GM23338 (cell line): ENCODE results near the gene AFAP1. TPM values are rescaled to one million over a fixed set of nuclear protein-coding genes. Genes with fewer than 3 reads are reported as not detected.

ENCODE experiments used
- ATAC-seq: fragments of 200-7000 bp; cut with Tn5 transposase; 3 replicates; pipeline ENCODE4 v1.9.1; 2020
- DNase-seq: peaks from one replicate; pipeline ENCODE4 v3.0.0-alpha.2; 2015; ENCODE audit warnings: low spot score
- H2AFZ ChIP-seq: fragments of 200-600 bp; sonication (generic); 2 replicates; pipeline ENCODE4 v1.8.0; 2016; ENCODE audit warnings: antibody characterized with exemption, mild to moderate bottlenecking, moderate library complexity
- H3F3A ChIP-seq: fragments of 200-600 bp; sonication (generic); replicated peaks from 2 replicates; pipeline ENCODE4 v1.8.0; 2017; ENCODE audit warnings: antibody characterized with exemption, mixed run types, low read depth
- H3K27ac ChIP-seq: fragments of 200-600 bp; sonication (generic); 2 replicates; pipeline ENCODE4 v1.6.1; 2016; ENCODE audit warnings: low read depth
- H3K27me3 ChIP-seq: fragments of 200-600 bp; sonication (generic); 2 replicates; pipeline ENCODE4 v1.8.0; 2016; ENCODE audit warnings: mild to moderate bottlenecking, mixed run types, moderate library complexity; ENCODE audit not compliant: insufficient read depth
- H3K36me3 ChIP-seq: fragments of 200-600 bp; sonication (generic); 2 replicates; pipeline ENCODE4 v1.8.0; 2016; ENCODE audit warnings: mild to moderate bottlenecking; ENCODE audit not compliant: insufficient read depth
- H3K4me1 ChIP-seq: fragments of 200-600 bp; sonication (generic); 2 replicates; pipeline ENCODE4 v1.8.0; 2016; ENCODE audit warnings: mild to moderate bottlenecking, moderate library complexity; ENCODE audit not compliant: insufficient read depth
- H3K4me2 ChIP-seq: fragments of 200-600 bp; sonication (generic); 2 replicates; pipeline ENCODE4 v1.7.1; 2017; ENCODE audit warnings: mixed run types
- H3K4me3 ChIP-seq: fragments of 200-600 bp; sonication (generic); 2 replicates; pipeline ENCODE4 v1.6.1; 2016; ENCODE audit warnings: mixed run types
- H3K79me2 ChIP-seq: fragments of 200-600 bp; sonication (generic); replicated peaks from 2 replicates; pipeline ENCODE4 v1.8.0; 2017; ENCODE audit warnings: mild to moderate bottlenecking; ENCODE audit not compliant: insufficient read depth
- H3K9me2 ChIP-seq: fragments of 200-600 bp; sonication (generic); 2 replicates; pipeline ENCODE4 v1.8.0; 2017; ENCODE audit not compliant: insufficient read depth
- H4K20me1 ChIP-seq: fragments of 200-600 bp; sonication (generic); replicated peaks from 2 replicates; pipeline ENCODE4 v1.8.0; 2017; ENCODE audit warnings: mild to moderate bottlenecking; ENCODE audit not compliant: insufficient read depth
- H3K27ac Mint-ChIP-seq: 2 replicates; pipeline ENCODE4 v1.8.0; 2020; ENCODE audit warnings: inconsistent platforms, mild to moderate bottlenecking, moderate library complexity, mixed read lengths
- H3K27me3 Mint-ChIP-seq: 3 replicates; pipeline ENCODE4 v1.8.0; 2022; ENCODE audit warnings: low read depth, mild to moderate bottlenecking, moderate library complexity, mixed read lengths, inconsistent platforms; ENCODE audit not compliant: insufficient read depth, poor library complexity
- H3K36me3 Mint-ChIP-seq: 3 replicates; pipeline ENCODE4 v1.8.0; 2021; ENCODE audit warnings: low read depth, mild to moderate bottlenecking, inconsistent platforms, moderate library complexity, mixed read lengths
- H3K4me1 Mint-ChIP-seq: 3 replicates; pipeline ENCODE4 v1.8.0; 2020; ENCODE audit warnings: mild to moderate bottlenecking, inconsistent platforms, mixed read lengths
- H3K4me3 Mint-ChIP-seq: 3 replicates; pipeline ENCODE4 v1.8.0; 2021; ENCODE audit warnings: moderate library complexity, mild to moderate bottlenecking, inconsistent platforms, mixed read lengths
- H3K9me3 Mint-ChIP-seq: 3 replicates; pipeline ENCODE4 v1.8.0; 2020; ENCODE audit warnings: moderate library complexity, mild to moderate bottlenecking, inconsistent platforms, mixed read lengths
- CREB1 ChIP-seq: fragments of 250-450 bp; sonication (Bioruptor Pico); IDR thresholded peaks from 2 replicates; pipeline ENCODE4 v1.5.0; 2020; ENCODE audit warnings: low read depth, mild to moderate bottlenecking, moderate library complexity
- EZH2 ChIP-seq: fragments of 200-600 bp; sonication (generic); IDR thresholded peaks from one replicate; pipeline ENCODE4 v1.8.0; 2017; ENCODE audit warnings: antibody characterized with exemption, mild to moderate bottlenecking, low read depth; ENCODE audit not compliant: unreplicated experiment
- EZH2phosphoT487 ChIP-seq: fragments of 200-600 bp; sonication (generic); IDR thresholded peaks from one replicate; pipeline ENCODE4 v1.8.1; 2018; ENCODE audit warnings: antibody characterized with exemption; ENCODE audit not compliant: unreplicated experiment
- JUNB ChIP-seq: IDR thresholded peaks from one replicate; pipeline ENCODE4 v1.6.1; 2016; ENCODE audit warnings: antibody characterized with exemption; ENCODE audit not compliant: unreplicated experiment
- NANOG ChIP-seq: IDR thresholded peaks from 2 replicates; pipeline ENCODE4 v1.6.1; 2016; ENCODE audit warnings: antibody characterized with exemption, borderline replicate concordance
- POLR2AphosphoS5 ChIP-seq: IDR thresholded peaks from 2 replicates; pipeline ENCODE4 v1.6.1; 2016; ENCODE audit warnings: antibody characterized with exemption, low read depth
- STAT1 ChIP-seq: IDR thresholded peaks from one replicate; pipeline ENCODE4 v1.6.1; 2016; ENCODE audit warnings: antibody characterized with exemption; ENCODE audit not compliant: unreplicated experiment
- ZNF114 ChIP-seq: fragments of 250-450 bp; sonication (Bioruptor Pico); IDR thresholded peaks from 2 replicates; pipeline ENCODE4 v1.5.0; 2020; ENCODE audit warnings: mild to moderate bottlenecking, moderate library complexity
- ZNF331 ChIP-seq: fragments of 250-450 bp; sonication (Bioruptor Pico); IDR thresholded peaks from 2 replicates; pipeline ENCODE4 v1.5.0; 2020; ENCODE audit warnings: low read depth, mild to moderate bottlenecking, moderate library complexity
- polyA plus RNA-seq: library from polyadenylated mRNA; unstranded; fragments of >200 nt; fragmentation: Nextera tagmentation; extraction: Ambion mirVana; gene quantifications from 2 replicates; pipeline ENCODE4 v1.2.1, GENCODE V29; 2016
- total RNA-seq: library from RNA; depleted of rRNA; stranded (reverse); fragments of >200 nt; shearing (Covaris generic); gene quantifications from 2 replicates; pipeline ENCODE4 v1.2.3, GENCODE V29; 2014
- TF ChIP-seq, protein P1 (sequence below): IDR thresholded peaks from one replicate; pipeline ENCODE4 v1.6.1; 2018; ENCODE audit warnings: antibody characterized with exemption; ENCODE audit not compliant: unreplicated experiment
- TF ChIP-seq, protein P2 (sequence below): fragments of 250-450 bp; sonication (Bioruptor Pico); IDR thresholded peaks from 2 replicates; pipeline ENCODE4 v1.5.0; 2020; ENCODE audit warnings: mild to moderate bottlenecking, moderate library complexity
- TF ChIP-seq, protein P3 (sequence below), 2 experiments: fragments of 200-600 bp in 1 of 2; sonication (generic) in 1 of 2; conservative IDR thresholded peaks; 2 replicates each; pipeline versions ENCODE4 v1.5.1 to v1.6.1; 2016 to 2017; ENCODE audit warnings: antibody characterized with exemption in 2 of 2, low read depth in 2 of 2, mild to moderate bottlenecking in 2 of 2, moderate library complexity in 1 of 2
- TF ChIP-seq, protein P4 (sequence below): IDR thresholded peaks from 2 replicates; pipeline ENCODE4 v1.6.1; 2016; ENCODE audit warnings: antibody characterized with exemption

AFAP1 gene
- total and polyA plus RNA-seq, 2 experiments from 2014 or later: 6.5 to 21.5 TPM

DNA sequence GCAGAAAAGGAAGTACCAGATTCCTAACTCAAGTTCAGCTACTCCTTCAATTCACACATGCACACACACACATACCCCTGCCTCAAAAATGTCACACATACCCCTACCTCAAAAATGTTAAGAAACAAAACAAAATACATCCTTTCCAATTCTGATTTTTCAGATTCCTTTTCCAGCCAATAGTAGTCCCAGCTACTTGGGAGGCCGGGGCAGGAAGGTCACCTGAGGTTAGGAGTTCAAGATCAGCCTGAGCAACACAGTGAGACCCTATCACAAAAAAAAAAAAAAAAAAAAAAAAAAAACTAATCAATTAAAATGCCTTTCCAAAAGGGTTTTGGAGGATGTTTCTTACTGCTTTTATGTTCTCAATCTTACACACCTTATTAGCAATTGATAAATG, 138.0 kb downstream of the AFAP1 start:
- TF ChIP-seq, protein P1, sequence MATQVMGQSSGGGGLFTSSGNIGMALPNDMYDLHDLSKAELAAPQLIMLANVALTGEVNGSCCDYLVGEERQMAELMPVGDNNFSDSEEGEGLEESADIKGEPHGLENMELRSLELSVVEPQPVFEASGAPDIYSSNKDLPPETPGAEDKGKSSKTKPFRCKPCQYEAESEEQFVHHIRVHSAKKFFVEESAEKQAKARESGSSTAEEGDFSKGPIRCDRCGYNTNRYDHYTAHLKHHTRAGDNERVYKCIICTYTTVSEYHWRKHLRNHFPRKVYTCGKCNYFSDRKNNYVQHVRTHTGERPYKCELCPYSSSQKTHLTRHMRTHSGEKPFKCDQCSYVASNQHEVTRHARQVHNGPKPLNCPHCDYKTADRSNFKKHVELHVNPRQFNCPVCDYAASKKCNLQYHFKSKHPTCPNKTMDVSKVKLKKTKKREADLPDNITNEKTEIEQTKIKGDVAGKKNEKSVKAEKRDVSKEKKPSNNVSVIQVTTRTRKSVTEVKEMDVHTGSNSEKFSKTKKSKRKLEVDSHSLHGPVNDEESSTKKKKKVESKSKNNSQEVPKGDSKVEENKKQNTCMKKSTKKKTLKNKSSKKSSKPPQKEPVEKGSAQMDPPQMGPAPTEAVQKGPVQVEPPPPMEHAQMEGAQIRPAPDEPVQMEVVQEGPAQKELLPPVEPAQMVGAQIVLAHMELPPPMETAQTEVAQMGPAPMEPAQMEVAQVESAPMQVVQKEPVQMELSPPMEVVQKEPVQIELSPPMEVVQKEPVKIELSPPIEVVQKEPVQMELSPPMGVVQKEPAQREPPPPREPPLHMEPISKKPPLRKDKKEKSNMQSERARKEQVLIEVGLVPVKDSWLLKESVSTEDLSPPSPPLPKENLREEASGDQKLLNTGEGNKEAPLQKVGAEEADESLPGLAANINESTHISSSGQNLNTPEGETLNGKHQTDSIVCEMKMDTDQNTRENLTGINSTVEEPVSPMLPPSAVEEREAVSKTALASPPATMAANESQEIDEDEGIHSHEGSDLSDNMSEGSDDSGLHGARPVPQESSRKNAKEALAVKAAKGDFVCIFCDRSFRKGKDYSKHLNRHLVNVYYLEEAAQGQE: no peak
- TF ChIP-seq JUNB (no peak), POLR2AphosphoS5 (no peak), EZH2phosphoT487 (no peak), EZH2 (no peak), ZNF114 (no peak), CREB1 (no peak), NANOG (no peak), STAT1 (no peak), ZNF331 (CRISPR knock-in tag) (no peak)
- TF ChIP-seq, protein P2, sequence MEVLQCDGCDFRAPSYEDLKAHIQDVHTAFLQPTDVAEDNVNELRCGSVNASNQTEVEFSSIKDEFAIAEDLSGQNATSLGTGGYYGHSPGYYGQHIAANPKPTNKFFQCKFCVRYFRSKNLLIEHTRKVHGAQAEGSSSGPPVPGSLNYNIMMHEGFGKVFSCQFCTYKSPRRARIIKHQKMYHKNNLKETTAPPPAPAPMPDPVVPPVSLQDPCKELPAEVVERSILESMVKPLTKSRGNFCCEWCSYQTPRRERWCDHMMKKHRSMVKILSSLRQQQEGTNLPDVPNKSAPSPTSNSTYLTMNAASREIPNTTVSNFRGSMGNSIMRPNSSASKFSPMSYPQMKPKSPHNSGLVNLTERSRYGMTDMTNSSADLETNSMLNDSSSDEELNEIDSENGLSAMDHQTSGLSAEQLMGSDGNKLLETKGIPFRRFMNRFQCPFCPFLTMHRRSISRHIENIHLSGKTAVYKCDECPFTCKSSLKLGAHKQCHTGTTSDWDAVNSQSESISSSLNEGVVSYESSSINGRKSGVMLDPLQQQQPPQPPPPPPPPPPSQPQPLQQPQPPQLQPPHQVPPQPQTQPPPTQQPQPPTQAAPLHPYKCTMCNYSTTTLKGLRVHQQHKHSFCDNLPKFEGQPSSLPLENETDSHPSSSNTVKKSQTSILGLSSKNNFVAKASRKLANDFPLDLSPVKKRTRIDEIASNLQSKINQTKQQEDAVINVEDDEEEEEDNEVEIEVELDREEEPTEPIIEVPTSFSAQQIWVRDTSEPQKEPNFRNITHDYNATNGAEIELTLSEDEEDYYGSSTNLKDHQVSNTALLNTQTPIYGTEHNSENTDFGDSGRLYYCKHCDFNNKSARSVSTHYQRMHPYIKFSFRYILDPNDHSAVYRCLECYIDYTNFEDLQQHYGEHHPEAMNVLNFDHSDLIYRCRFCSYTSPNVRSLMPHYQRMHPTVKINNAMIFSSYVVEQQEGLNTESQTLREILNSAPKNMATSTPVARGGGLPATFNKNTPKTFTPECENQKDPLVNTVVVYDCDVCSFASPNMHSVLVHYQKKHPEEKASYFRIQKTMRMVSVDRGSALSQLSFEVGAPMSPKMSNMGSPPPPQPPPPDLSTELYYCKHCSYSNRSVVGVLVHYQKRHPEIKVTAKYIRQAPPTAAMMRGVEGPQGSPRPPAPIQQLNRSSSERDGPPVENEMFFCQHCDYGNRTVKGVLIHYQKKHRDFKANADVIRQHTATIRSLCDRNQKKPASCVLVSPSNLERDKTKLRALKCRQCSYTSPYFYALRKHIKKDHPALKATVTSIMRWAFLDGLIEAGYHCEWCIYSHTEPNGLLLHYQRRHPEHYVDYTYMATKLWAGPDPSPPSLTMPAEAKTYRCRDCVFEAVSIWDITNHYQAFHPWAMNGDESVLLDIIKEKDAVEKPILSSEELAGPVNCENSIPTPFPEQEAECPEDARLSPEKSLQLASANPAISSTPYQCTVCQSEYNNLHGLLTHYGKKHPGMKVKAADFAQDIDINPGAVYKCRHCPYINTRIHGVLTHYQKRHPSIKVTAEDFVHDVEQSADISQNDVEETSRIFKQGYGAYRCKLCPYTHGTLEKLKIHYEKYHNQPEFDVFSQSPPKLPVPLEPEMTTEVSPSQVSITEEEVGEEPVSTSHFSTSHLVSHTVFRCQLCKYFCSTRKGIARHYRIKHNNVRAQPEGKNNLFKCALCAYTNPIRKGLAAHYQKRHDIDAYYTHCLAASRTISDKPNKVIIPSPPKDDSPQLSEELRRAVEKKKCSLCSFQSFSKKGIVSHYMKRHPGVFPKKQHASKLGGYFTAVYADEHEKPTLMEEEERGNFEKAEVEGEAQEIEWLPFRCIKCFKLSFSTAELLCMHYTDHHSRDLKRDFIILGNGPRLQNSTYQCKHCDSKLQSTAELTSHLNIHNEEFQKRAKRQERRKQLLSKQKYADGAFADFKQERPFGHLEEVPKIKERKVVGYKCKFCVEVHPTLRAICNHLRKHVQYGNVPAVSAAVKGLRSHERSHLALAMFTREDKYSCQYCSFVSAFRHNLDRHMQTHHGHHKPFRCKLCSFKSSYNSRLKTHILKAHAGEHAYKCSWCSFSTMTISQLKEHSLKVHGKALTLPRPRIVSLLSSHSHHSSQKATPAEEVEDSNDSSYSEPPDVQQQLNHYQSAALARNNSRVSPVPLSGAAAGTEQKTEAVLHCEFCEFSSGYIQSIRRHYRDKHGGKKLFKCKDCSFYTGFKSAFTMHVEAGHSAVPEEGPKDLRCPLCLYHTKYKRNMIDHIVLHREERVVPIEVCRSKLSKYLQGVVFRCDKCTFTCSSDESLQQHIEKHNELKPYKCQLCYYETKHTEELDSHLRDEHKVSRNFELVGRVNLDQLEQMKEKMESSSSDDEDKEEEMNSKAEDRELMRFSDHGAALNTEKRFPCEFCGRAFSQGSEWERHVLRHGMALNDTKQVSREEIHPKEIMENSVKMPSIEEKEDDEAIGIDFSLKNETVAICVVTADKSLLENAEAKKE: no peak
- TF ChIP-seq, protein P3, sequence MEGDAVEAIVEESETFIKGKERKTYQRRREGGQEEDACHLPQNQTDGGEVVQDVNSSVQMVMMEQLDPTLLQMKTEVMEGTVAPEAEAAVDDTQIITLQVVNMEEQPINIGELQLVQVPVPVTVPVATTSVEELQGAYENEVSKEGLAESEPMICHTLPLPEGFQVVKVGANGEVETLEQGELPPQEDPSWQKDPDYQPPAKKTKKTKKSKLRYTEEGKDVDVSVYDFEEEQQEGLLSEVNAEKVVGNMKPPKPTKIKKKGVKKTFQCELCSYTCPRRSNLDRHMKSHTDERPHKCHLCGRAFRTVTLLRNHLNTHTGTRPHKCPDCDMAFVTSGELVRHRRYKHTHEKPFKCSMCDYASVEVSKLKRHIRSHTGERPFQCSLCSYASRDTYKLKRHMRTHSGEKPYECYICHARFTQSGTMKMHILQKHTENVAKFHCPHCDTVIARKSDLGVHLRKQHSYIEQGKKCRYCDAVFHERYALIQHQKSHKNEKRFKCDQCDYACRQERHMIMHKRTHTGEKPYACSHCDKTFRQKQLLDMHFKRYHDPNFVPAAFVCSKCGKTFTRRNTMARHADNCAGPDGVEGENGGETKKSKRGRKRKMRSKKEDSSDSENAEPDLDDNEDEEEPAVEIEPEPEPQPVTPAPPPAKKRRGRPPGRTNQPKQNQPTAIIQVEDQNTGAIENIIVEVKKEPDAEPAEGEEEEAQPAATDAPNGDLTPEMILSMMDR (conservative IDR thresholded peaks at IDR 0.05; ENCODE audit: low read depth in 2 of 2): no peak
- TF ChIP-seq, protein P4, sequence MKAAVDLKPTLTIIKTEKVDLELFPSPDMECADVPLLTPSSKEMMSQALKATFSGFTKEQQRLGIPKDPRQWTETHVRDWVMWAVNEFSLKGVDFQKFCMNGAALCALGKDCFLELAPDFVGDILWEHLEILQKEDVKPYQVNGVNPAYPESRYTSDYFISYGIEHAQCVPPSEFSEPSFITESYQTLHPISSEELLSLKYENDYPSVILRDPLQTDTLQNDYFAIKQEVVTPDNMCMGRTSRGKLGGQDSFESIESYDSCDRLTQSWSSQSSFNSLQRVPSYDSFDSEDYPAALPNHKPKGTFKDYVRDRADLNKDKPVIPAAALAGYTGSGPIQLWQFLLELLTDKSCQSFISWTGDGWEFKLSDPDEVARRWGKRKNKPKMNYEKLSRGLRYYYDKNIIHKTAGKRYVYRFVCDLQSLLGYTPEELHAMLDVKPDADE: no peak
- Histone ChIP-seq H3K36me3 (0 out of 2 replicates have a peak, but pooled peaks cover 3% of the 10 kb centered on the region), H3K4me1 (peaks cover 19% of the 10 kb centered on the region), H2AFZ (no peak overlapping the region), H3K4me3 (no peak overlapping the region), H3F3A (peaks cover 7% of the 10 kb centered on the region; the same call in 1 of the 2 replicates), H3K9me2 (no peaks in the 10 kb centered on the region), H4K20me1 (peaks cover 7% of the 10 kb centered on the region; the same call in 1 of the 2 replicates), H3K27me3 (no peaks in the 10 kb centered on the region), H3K27ac (no peak overlapping the region), H3K4me2 (no peak overlapping the region), H3K79me2 (no peaks in the 10 kb centered on the region)
- Mint-ChIP-seq H3K36me3 (peaks cover 34% of the 10 kb centered on the region), H3K4me3 (no peak overlapping the region), H3K9me3 (peaks cover 6% of the 10 kb centered on the region), H3K27ac (no peak overlapping the region), H3K4me1 (peaks cover 37% of the 10 kb centered on the region), H3K27me3 (peaks cover 5% of the 10 kb centered on the region)
- ATAC-seq (no peak), DNase-seq (no peak)
